GM19397 (cell line): ENCODE measurements around the gene CEBPA.
"Not testable (repeated sequence)": the region's sequence is repeated elsewhere in the genome, so short reads cannot be mapped to it uniquely, and the experiment has no call there.

ENCODE experiments used
- ATAC-seq: cut with Tn5 transposase; IDR thresholded peaks from one replicate; pipeline ENCODE4 v1.9.1; 2021; ENCODE audit warnings: mild to moderate bottlenecking, moderate library complexity; ENCODE audit not compliant: unreplicated experiment

The CEBPA gene

DNA sequence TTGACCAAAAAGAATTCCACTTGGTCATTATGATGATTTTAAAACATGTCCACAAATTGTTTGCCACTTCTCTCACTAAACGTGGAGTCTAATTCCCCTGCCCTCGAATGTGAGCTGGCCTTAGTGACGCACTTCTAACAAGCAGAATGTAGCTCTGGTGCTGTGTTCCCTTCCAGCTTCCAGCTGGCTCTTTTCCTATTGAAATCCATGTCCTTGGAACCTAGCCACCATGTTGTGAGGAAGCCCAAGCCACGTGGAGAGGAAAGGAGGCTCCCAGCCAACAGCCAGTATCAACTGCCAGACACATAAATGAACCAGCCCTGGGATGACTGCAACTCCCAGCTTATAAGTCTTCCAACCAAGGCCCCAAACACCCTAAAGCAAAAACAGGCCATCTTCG is 23.6 kb upstream of the CEBPA start:
- ATAC-seq = no peak

DNA sequence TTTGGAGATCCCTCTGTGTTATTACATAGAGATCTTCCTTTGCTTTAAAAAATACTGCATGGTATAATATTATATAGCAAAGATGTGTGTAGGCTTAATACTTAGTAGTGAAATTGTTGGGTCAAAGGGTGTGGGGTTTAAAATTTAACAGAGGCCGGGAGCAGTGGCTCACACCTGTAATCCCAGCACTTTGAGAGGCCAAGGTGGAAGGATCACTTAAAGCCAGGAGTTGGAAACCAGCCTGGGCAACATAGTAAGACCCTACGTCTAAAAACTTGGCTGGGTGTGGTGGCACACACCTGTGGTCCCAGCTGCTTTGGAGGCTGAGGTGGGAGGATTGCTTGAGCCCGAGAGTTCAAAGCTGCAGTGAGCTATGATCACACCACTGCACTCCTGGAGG is 22.3 kb upstream of the CEBPA start:
- ATAC-seq = no peak

DNA sequence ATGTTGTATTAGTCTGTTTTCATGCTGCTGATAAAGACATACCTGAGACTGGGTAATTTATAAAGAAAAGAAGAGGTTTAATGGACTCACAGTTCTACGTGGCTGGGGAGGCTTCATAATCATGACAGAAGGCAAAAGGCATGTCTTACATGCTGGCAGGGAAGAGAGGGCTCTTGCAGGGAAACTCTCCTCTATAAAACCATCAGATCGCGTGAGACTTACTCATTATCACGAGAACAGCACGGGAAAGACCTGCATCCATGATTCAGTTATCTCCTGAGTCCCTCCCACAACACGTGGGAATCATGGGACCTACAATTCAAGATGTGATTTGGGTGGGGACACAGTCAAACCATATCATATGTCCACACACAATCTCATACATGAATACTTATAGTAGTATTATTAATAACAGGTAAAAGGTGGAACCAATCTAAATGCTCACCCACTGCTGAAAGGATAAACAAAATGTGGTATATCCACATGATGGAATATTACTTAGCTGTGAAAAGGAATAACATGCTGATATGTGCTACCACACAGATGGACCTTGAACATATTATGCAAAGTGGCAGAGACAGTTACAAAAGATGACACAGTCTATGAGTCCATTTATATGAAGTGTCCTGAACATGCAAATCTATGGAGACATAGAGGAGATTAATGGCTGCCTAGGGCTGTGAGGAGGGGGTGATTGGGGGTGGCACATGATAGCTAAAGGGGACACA is 20.9 kb upstream of the CEBPA start:
- ATAC-seq = no peak

DNA sequence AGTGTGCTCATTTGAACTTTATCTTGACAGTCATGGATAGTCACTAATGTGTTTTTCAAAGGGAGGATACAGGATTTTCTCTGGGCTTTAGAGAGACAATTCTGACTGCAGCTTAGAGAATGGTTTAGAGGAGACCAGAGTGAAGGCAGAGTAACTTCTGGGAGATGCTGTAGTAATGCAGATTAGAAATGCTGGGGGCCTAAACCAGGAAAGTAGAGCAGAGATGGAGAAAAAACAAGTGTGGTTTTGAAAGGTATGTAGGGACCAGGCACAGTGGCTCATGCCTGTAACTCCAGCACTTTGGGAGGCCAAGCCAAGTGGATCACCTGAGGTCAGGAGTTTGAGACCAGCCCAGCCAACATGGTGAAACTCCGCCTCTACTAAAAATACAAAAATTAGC is 18.3 kb upstream of the CEBPA start:
- ATAC-seq = no peak

DNA sequence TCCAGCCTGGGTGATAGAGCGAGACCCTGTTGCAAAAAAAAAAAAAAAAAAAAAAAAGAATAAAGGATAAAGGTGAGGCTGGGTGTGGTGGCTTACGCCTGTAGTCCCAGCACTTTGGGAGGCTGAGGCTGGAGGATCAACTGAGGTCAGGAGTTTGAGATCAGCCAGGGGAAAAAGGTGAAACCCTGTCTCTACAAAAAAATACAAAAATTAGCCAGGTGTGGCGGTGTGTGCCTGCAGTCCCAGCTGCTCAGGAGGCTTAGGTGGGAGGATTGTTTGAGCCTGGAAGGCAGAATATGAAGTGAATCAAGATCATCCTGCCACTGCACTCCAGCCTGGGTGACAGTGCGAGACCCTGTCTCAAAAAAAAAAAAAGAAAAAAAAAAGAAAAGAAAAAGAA is 15.7 kb upstream of the CEBPA start:
- not testable (repeated sequence) for ATAC-seq

DNA sequence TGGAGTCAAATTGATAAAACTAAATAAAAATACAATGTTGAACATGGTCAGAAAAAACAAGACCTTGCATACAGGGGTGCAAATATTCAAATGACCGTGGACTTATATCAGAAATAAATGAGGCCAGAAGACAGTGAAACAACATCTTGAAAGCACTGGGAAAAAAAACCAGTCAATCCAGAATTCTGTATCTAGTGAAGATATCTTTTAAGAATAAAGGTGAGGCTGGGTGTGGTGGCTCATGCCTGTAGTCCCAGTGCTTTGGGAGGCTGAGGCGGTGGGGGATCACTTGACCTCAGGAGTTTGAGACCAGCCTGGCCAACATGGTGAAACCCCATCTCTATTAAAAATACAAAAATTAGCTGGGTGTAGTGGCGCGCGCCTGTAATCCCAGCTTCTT is 15.2 kb upstream of the CEBPA start:
- ATAC-seq = no peak

DNA sequence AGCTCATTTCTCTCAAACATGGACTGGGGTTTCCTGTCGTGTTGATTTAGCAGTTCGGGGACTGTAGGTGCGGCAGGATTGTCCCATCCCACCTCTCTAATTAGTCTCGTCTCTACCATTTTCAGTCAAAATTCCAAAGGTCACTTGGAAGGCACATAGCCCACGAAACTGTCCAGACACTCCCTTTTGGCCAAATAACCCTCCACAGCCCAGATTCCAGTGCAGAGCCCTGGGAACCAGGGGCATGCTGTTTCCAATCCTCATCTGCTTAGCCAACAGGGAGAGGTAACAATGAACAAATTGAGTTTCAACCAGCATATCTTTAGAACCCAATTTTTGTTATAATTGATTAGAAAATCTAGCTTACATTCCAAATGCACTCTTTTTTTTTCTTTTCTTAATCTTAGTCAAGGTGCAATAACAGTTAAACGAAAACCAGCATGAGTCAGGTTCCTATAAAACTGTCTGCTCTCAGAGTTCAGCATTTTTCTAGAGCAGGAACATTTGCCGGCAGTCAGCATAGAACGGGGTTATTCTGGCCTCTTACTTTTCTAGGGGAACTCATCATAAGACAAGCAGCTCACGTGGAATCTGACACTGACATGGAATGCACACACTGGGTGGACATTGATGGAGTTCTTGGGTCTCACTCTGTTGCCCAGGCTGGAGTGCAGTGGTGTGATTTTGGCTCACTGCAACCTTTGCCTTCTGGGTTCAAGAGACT is 14.4 kb upstream of the CEBPA start:
- ATAC-seq = no peak

DNA sequence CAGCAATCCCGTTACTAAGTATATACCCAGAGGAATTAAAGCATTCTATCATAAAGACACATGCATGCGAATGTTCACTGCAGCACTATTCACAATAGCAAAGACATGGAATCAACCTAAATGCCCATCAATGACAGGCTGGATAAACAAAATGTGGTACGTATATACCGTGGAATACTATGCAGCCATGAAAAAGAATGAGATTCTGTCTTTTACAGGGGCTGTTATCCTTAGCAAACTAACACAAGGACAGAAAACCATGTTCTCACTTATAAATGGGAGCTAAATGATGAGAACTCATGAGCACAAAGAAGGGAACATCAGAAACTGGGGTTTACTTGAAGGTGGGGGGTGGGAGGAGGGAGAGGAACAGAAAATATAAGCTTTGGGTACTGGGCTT is 10.5 kb upstream of the CEBPA start:
- ATAC-seq = not testable (repeated sequence)

DNA sequence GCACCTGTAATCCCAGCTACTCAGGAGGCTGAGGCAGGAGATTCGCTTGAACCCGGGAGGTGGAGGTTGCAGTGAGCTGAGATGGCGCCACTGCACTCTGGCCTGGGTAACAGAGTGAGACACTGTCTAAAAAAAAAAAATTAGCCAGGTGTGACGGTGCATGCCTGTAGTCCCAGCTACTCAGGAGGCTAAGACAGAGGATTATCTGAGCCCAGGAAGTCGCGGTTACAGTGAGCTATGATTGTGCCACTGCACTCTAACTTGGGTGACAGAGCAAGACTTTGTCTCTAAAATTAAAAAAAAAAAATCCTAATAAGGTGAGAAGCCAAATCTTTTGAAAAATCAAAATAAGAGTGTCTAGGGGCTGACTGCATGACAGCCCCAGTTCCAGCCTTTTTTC is 9.7 kb upstream of the CEBPA start:
- no peak for ATAC-seq

DNA sequence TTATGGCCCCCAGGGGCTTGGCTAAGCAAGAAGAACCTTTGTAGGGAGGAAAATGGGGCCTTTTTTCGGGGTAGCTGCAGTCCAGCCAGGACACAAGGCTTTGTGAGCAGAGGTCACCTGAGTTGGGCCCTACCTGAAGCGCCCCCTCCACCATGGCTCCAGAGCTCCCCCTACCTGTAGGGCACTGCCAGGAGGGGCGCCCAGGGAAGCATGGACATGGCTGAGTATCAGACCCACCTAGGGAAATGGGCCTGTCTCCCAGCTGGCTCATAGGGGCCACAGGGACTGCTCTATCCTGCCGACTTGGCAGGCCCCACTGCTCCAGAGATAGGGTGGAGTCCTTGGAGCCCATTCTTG is 9.0 kb upstream of the CEBPA start:
- ATAC-seq = no peak

DNA sequence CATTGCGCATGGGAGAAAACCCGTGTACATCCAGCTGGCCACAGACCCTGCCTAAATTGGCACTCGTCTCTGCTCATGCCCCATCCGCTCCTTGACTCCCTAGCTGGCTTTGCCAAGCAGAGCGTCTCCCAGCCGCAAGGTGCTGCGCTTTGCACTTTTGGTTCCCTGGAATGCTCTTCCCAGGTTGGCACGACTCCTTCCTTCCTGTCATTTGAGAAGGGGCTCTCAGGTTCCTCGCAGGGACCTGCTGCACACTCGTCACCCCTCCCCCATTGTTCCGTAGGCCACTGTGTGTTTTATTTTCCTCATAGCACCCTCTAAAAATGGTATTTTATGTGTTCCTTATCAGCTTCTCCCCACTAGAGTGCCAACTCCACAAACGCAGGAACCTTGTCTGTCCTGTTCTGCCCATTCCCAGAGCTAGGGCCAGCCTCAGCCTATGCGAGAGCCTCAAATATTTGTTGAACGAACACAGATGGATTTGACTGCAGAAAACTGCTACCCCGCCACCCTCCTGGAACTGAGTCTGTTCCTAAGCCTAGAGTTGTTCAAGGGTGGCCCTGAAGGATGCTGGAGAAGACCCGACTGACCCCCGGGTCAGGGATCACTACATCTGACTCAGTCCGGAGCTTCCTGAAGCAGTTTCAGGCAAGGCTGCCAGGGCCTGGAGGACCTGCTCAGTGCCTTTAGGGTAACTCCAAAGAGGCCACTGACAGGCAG is 8.4 kb upstream of the CEBPA start:
- no peak for ATAC-seq

DNA sequence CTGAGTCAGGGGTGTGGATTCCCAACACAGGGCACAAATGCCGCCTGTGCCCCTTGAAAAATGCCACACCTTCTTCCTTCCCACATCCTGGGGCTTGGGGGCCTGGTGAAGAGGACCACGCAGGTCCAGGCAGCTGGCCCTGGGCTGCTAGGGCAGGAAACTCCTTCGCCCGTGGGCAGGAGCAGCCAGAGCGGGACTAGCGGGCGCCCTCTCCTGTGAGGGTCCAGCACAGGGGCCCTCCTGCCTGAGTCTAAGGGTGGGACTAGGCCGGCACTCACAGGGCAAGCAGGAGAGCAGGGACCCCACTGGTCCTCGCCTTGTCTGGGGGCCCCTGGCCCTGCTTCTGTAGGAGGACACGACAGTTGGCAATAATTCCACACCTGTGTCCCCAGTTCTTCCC is 7.5 kb upstream of the CEBPA start:
- no peak for ATAC-seq

DNA sequence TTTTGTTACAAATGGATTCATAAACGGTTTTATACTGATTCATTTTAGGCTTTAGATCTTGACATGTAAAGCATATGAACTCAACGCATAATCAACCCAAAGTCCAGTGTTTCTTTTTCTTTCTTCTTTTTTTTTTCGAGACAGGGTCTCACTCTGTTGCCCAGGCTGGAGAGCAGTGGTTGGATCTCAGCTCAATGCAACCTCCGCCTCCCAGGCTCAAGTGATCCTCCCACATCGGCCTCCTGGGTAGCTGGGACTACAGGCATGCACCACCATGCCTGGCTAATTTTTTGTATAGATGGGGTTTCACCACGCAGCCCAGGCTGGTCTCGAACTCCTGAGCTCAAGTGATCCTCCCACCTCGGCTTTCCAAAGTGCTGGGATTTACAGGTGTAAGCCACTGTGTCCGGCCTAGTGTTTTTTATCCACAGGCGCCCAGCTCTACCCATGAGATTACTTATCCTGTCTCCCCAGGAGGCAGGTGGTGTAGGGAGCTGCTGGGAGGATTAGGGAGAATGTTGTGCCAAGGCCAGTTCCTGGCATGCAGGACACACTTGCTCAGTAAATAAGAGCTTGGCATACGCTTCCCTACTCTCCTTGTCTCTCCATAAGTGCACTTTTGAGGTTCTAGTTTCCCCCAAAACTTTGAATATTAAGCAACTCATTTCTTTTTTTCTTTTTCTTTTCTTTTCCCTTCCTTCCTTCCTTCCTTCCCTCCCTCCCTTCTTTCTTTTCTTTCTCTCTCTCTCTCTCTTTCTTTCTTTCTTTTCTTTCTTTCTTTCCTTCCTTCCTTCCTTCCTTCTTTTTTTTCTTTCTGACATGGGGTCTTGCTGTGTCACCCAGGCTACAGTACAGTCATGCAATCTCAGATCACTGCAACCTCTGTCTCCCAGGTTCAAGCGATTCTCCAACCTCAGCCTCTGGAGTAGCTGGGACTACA is 4.8 kb upstream of the CEBPA start:
- no peak for ATAC-seq

DNA sequence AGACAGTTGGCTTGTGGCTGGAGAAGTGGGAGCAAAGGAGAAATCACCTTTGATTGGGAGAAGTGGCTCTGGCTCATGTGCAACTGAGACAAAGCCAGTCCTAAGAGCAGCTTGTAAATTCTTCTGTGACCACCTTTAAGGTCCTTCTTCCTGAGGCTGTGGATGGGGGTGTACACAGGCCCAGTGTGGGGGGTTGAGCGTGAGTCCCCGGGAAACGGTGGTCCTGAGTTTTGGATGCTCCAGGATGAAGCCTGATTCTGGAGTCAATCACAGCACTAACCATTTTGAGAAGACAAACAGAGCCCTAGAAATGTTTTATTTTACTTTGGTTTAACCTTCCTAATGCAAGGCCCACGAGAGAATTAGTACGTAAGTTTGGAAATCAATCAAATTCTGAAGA is 3.9 kb upstream of the CEBPA start:
- ATAC-seq = no peak

DNA sequence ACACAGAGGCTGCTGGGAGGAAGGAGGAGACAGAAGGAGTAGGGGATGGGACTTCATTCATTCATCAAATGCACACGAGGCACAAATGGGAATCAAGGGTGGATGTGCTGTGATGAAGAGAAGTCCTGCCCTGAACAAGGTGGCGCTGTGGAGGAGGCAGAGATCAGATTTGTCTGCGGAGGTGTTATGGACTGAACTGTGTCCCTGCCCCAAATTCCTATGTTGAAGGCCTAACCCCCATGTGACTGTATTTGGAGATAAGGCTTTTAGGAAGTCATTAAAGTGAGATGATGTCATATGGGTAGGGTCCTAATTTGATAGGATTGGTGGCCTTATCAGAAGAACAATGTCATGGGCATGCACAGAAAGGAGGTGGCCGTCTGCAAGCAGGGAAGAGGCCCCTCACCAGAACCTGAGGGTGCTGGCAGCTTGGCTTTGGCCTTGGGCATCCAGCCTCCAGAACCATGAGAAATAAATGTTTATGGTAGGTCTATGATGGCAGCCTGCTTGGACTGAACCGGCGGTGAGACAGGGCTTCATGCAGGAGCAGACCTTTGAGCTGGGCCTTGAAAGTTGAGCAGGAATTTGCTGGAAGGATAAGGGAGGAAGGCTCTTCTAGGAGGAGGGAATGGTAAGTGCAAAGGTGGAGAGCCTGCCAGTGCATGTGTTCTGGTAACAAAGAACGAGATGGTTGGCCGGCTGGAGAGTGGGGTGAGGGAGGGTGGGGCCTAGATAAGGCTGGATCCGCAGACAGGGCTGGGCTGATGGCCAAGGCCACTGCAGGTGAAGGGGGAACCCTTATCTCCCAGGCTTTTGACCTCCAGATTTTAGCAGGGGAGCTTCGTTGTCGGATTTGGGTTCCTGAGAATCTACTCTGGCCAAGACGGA is 2.7 kb upstream of the CEBPA start:
- no peak for ATAC-seq

DNA sequence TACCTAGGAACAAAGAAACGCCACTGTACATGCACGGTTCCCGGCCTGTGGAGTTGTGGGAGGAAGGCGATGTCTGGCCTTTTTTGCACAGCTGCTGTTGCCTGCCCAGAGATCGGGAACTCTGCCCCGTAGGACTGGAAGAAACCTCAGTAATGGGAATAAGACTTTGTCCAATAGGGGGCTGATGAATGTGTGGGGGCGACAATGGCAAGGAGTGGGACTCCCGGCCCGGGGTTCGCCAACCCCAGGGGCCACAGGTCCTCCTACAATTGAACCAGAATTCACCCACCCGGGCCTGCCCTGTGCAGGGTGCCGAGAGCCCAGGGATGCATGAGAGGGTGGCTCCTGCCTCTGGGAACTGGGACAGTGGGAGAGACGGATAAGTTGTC is 2.0 kb upstream of the CEBPA start:
- no peak for ATAC-seq

DNA sequence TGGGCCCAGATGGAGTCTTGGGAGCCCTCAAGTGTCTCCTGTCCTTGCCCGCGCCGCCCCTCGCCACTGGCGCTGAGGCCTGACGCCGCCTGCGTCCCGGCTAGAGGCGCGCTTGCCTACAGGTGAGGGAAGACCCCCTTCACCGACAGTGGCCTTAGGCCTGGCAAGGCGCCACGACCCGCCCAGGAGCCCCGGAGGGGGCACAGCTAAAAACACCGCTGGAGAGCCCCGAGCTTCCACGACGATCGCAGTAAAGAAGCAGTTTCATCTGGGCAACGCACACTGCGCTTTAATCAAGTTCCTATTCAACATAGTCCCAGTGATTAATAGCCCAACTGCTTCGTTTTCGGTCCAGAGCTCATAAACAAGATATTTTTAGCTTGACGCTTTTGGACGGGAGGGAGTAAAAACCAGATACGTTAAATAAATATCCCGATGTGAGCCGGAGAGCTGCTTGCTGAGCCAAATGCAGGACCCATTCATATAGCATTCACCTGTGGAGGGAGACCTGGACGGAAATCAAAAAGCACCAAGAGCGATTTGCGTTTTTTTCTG is 1.5 kb upstream of the CEBPA start:
- no peak for ATAC-seq

DNA sequence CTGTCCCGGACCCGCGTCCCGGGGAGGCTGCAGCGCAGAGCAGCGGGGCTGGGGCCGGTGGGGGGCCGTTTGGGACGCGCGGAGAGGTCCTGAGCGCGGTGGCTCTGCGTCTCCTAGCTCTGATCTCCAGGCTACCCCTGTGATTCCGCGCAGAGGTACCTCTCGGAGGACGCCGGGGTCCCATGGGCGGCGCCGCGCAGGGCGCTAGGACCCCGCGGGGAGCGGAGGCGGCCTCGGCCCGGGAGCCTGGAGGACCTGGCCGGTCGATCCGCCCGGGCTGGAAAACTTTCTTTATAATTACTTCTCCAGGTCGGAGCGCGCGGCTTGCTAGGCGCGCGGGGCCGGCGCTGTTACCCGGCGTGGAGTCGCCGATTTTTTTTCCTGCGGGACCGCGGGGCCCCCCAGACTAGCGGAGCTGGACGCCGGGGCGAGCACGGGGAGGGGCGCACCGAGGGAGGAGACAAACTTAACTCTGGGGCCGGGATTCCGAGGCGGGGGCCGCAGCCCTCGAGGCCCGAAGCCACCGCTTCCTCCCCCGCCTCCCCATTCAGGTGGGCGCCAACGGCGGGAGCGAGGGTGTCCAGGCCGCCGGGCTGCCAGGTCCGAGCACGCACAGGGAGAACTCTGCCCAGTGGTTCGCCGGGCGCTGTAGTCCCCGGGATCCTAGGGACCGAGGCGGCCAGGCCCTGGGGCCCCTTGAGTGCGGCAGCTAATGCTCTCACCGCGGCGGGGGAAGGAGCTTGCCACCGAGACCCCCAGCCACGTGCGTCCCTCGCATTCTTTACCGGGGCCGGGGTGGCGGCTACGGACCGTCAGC is 848 bp upstream of the CEBPA start:
- ATAC-seq = no peak

DNA sequence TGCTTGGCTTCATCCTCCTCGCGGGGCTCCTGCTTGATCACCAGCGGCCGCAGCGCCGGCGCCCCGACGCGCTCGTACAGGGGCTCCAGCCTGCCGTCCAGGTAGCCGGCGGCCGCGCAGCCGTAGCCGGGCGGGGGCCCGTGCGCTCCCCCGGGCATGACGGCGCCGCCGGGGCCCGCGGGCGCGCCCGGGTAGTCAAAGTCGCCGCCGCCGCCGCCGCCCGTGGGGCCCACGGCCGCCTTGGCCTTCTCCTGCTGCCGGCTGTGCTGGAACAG is 497 bp downstream of the CEBPA start:
- no peak for ATAC-seq
